Upper lobe of left lung (tissue), 4 donors: ENCODE results near the gene AS3MT.

ENCODE experiments used
- CTCF ChIP-seq, 6 experiments: fragments of 450-650 bp in 4 of 6; fragments of 200-600 bp in 2 of 6; sonication (generic) in 2 of 6; IDR thresholded peaks; one replicate each; pipeline ENCODE4 v1.5.1; 2016 to 2019; ENCODE audit warnings: antibody characterized with exemption in 6 of 6
- EP300 ChIP-seq, 4 donors: sonication (generic); formaldehyde crosslinking; IDR thresholded peaks; one replicate each; pipeline ENCODE4 v1.5.1; 2017; ENCODE audit warnings: antibody characterized with exemption in 4 of 4, control low read depth in 2 of 4
- POLR2A ChIP-seq, 4 donors: fragments of 450-650 bp; IDR thresholded peaks; one replicate each; pipeline ENCODE4 v1.5.1; 2016 to 2017; ENCODE audit warnings: antibody characterized with exemption in 4 of 4, mild to moderate bottlenecking in 2 of 4

GRCh38 chr10:102941401-102941800, 72.1 kb downstream of the AS3MT start:
- no peak for TF ChIP-seq CTCF (IDR thresholded peaks at IDR 0.05)
- TF ChIP-seq POLR2A (IDR thresholded peaks at IDR 0.05), result no peak
- no peak for TF ChIP-seq EP300 (IDR thresholded peaks at IDR 0.05)
